Measurements from ENCODE around the gene TWF2.

- no peak for TF ChIP-seq CTCF (IDR thresholded peaks at IDR 0.05)
- no peak for TF ChIP-seq POLR2AphosphoS5 (IDR thresholded peaks at IDR 0.05)
Measured at GRCh38 chr3:52230461-52230860, 8.5 kb downstream of the TWF2 start.

Measured in upper lobe of left lung (tissue), 4 donors.